Calu3 (cell line): Measurements from ENCODE around the gene CCIN. TPM values are rescaled to one million over a fixed set of nuclear protein-coding genes. Genes with fewer than 3 reads are reported as not detected.

Experiments used
- Bru-seq: library from RNA; stranded (reverse); fragments of 400-500 nt; gene quantifications from one replicate; lab custom pipeline; 2021; lab: Mats Ljungman, UMichigan
- BruChase-seq, 2 experiments: library from RNA; stranded (reverse); fragments of 400-500 nt; gene quantifications; one replicate each; lab custom pipeline; 2021; lab: Mats Ljungman, UMichigan
- BruUV-seq: library from RNA; stranded (reverse); fragments of 400-500 nt; replicated peaks from 2 replicates; lab custom pipeline; 2021; lab: Mats Ljungman, UMichigan
- CTCF ChIA-PET: fragments of 300-600 bp; sonication (Branson Sonifier 250); formaldehyde crosslinking; loops from one replicate; lab custom pipeline; 2022; ENCODE audit warnings: antibody characterized with exemption; lab: Charles Lee
- DNase-seq: peaks from one replicate; pipeline ENCODE4 v3.0.0; 2022
- H3K27ac Mint-ChIP-seq: one replicate; pipeline ENCODE4 v1.8.0; 2022; ENCODE audit warnings: mixed read lengths; ENCODE audit not compliant: unreplicated experiment
- H3K27me3 Mint-ChIP-seq: one replicate; pipeline ENCODE4 v1.8.0; 2022; ENCODE audit warnings: mixed read lengths; ENCODE audit not compliant: unreplicated experiment
- H3K36me3 Mint-ChIP-seq: one replicate; pipeline ENCODE4 v1.8.0; 2022; ENCODE audit warnings: mild to moderate bottlenecking, moderate library complexity, mixed read lengths; ENCODE audit not compliant: insufficient read depth, unreplicated experiment
- H3K4me1 Mint-ChIP-seq: one replicate; pipeline ENCODE4 v1.8.0; 2022; ENCODE audit warnings: mild to moderate bottlenecking, low read depth, mixed read lengths; ENCODE audit not compliant: unreplicated experiment
- H3K4me3 Mint-ChIP-seq: one replicate; pipeline ENCODE4 v1.8.0; 2022; ENCODE audit warnings: mild to moderate bottlenecking, low read depth, moderate library complexity, mixed read lengths; ENCODE audit not compliant: unreplicated experiment
- H3K9me3 Mint-ChIP-seq: one replicate; pipeline ENCODE4 v1.8.0; 2022; ENCODE audit warnings: low read depth, mixed read lengths; ENCODE audit not compliant: unreplicated experiment
- intact Hi-C: fragments of 100-400 bp; cut with micrococcal nuclease; formaldehyde crosslinking; loops from one replicate; pipeline ENCODE4 v1.10.0; 2022; ENCODE audit not compliant: unreplicated experiment
- long read RNA-seq: library from polyadenylated mRNA; stranded (forward); transcript quantifications from one replicate; pipeline ENCODE4 v2.0.0, GENCODE V29; 2022
- total RNA-seq: library from RNA; stranded (reverse); gene quantifications from 2 replicates; pipeline ENCODE4 v1.2.3, GENCODE V29; 2022
- TF ChIP-seq, protein P1 (sequence below): fragments of 200-600 bp; IDR thresholded peaks from one replicate; pipeline ENCODE4 v1.8.0; 2022; ENCODE audit warnings: antibody characterized with exemption; ENCODE audit not compliant: unreplicated experiment

Gene CCIN
- total RNA-seq (not detected in 2 replicates), Bru-seq, nascent RNA (not detected), BruChase-seq, experiment 1, labeled RNA remaining after a 6-hour chase (not detected), BruChase-seq, experiment 2, labeled RNA remaining after a 2-hour chase (not detected)
- long read RNA-seq: 0 reads

DNA sequence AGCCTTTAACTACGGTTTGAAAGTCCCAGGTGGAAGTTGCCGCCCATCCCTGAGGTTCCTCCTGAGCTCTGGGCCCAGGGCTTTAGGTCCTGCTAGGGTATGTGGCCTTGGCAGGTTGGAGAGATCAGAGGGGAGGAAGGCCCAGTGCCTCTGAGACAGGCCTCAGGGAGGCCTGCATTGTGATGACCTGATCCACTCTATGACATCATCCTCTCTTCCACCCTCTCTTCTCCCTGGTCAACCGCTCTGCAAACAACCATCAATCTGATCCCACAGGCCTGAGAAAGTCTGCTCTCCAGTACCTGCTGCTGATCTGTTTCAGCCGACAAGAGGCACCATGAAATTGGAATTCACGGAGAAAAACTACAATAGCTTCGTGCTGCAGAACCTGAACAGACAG, at the start of gene CCIN:
TSS of gene CCIN (plus strand) at position 223 of the 400 bp plus-strand sequence. CDS start at position 338, 115 bp downstream.
- TF ChIP-seq, protein P1, sequence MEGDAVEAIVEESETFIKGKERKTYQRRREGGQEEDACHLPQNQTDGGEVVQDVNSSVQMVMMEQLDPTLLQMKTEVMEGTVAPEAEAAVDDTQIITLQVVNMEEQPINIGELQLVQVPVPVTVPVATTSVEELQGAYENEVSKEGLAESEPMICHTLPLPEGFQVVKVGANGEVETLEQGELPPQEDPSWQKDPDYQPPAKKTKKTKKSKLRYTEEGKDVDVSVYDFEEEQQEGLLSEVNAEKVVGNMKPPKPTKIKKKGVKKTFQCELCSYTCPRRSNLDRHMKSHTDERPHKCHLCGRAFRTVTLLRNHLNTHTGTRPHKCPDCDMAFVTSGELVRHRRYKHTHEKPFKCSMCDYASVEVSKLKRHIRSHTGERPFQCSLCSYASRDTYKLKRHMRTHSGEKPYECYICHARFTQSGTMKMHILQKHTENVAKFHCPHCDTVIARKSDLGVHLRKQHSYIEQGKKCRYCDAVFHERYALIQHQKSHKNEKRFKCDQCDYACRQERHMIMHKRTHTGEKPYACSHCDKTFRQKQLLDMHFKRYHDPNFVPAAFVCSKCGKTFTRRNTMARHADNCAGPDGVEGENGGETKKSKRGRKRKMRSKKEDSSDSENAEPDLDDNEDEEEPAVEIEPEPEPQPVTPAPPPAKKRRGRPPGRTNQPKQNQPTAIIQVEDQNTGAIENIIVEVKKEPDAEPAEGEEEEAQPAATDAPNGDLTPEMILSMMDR: no peak
- CTCF ChIA-PET: no interaction called here
- Mint-ChIP-seq H3K4me3 (no peak within 1 kb of the TSS), H3K27me3 (no peaks in the 10 kb centered on the region), H3K4me1 (no peaks in the 10 kb centered on the region), H3K36me3 (no peaks in the 10 kb centered on the region), H3K9me3 (no peaks in the 10 kb centered on the region), H3K27ac (no peak within 1 kb of the TSS)
- no TSS peak for BruUV-seq
- no peak for DNase-seq
- intact Hi-C loops: no loop called here

- no peak overlapping the region for H3K4me3 Mint-ChIP-seq
- no peaks in the 10 kb centered on the region for H3K4me1 Mint-ChIP-seq
- DNase-seq: no peak
- H3K9me3 Mint-ChIP-seq: no peaks in the 10 kb centered on the region
- no peak overlapping the region for H3K27ac Mint-ChIP-seq
- CTCF ChIA-PET: no interaction called here
- H3K27me3 Mint-ChIP-seq: peaks cover 24% of the 10 kb centered on the region
- no peaks in the 10 kb centered on the region for H3K36me3 Mint-ChIP-seq
- TF ChIP-seq, protein P1: no peak
- intact Hi-C loops: no loop called here
- no TSS peak for BruUV-seq
Measured at GRCh38 chr9:36119476-36119875, 49.7 kb upstream of the CCIN start.

- H3K4me3 Mint-ChIP-seq: no peak overlapping the region
- H3K9me3 Mint-ChIP-seq: no peaks in the 10 kb centered on the region
- CTCF ChIA-PET: no interaction called here
- H3K27ac Mint-ChIP-seq: no peak overlapping the region
- TF ChIP-seq, protein P1: no peak
- no TSS peak for BruUV-seq
- intact Hi-C loops: no loop called here
- no peak for DNase-seq
- H3K27me3 Mint-ChIP-seq: peaks cover 24% of the 10 kb centered on the region
- H3K36me3 Mint-ChIP-seq: no peaks in the 10 kb centered on the region
- H3K4me1 Mint-ChIP-seq: no peaks in the 10 kb centered on the region
Measured at GRCh38 chr9:36120705-36121104, 48.5 kb upstream of the CCIN start.

GRCh38 chr9:36121971-36122370, 47.2 kb upstream of the CCIN start:
- no peaks in the 10 kb centered on the region for H3K9me3 Mint-ChIP-seq
- CTCF ChIA-PET: no interaction called here
- H3K36me3 Mint-ChIP-seq: no peaks in the 10 kb centered on the region
- BruUV-seq: no TSS peak
- no peak for DNase-seq
- H3K27me3 Mint-ChIP-seq: peaks cover 24% of the 10 kb centered on the region
- intact Hi-C loops: no loop called here
- H3K4me3 Mint-ChIP-seq: no peak overlapping the region
- TF ChIP-seq, protein P1: no peak
- H3K27ac Mint-ChIP-seq: no peak overlapping the region
- no peaks in the 10 kb centered on the region for H3K4me1 Mint-ChIP-seq
